Upper lobe of left lung (tissue), 4 donors: ENCODE results near the gene LRIT3.

ENCODE experiments used
- POLR2A ChIP-seq, 4 donors: fragments of 450-650 bp; IDR thresholded peaks; one replicate each; pipeline ENCODE4 v1.5.1; 2016 to 2017; ENCODE audit warnings: antibody characterized with exemption in 4 of 4, mild to moderate bottlenecking in 2 of 4
- TF ChIP-seq, protein P1 (sequence below), 6 experiments: fragments of 450-650 bp in 4 of 6; fragments of 200-600 bp in 2 of 6; sonication (generic) in 2 of 6; IDR thresholded peaks; one replicate each; pipeline ENCODE4 v1.5.1; 2016 to 2019; ENCODE audit warnings: antibody characterized with exemption in 6 of 6

DNA sequence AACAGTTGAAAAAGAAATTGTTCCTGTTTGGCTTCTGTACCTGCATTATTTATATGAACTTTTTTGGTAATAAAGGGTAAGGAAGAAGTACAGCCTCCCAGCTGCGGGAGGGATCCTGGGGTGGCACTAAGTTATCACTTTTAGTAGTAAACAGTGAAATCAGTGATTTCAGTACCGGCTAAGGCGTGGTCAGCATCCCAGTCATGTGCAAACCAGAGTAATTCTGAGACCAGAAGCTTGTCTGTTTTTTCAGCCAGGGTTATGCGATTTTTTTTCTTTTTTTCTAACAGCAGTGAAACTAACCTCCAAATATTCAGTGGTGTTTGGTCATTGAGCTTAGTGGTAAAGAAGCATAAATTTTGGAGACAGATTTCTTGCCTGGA is 68.1 kb downstream of the LRIT3 start:
- TF ChIP-seq, protein P1, sequence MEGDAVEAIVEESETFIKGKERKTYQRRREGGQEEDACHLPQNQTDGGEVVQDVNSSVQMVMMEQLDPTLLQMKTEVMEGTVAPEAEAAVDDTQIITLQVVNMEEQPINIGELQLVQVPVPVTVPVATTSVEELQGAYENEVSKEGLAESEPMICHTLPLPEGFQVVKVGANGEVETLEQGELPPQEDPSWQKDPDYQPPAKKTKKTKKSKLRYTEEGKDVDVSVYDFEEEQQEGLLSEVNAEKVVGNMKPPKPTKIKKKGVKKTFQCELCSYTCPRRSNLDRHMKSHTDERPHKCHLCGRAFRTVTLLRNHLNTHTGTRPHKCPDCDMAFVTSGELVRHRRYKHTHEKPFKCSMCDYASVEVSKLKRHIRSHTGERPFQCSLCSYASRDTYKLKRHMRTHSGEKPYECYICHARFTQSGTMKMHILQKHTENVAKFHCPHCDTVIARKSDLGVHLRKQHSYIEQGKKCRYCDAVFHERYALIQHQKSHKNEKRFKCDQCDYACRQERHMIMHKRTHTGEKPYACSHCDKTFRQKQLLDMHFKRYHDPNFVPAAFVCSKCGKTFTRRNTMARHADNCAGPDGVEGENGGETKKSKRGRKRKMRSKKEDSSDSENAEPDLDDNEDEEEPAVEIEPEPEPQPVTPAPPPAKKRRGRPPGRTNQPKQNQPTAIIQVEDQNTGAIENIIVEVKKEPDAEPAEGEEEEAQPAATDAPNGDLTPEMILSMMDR (IDR thresholded peaks at IDR 0.05) = no peak
- no peak for TF ChIP-seq POLR2A (IDR thresholded peaks at IDR 0.05)
